ENCODE data around the gene CYP26A1.

CYP26A1 gene

GRCh38 chr10:93034426-93034825, 39.3 kb upstream of the CYP26A1 start:
- no peak for TF ChIP-seq CTCF (conservative IDR thresholded peaks at IDR 0.05)
- no peak overlapping the region for H3K27ac ChIP-seq

DNA sequence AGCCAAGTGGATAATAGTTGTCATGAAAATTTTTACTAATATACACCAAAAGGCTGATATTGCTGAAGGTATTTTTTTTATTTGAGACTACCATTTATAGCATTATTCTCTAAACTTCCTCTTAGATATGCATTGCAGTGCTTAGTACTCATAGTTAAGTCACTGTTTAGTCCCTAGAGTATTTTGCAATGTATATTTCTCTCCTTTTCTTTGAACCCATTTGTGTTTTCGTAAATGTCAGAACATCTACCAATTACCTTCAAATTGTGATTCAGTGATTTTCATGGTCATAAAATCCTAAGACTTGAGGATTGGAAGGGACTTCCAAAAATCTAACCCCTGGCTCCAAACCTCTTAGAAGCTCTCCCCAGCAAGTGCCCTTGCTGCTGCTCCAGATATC, 34.6 kb upstream of the CYP26A1 start:
- H3K27ac ChIP-seq = no peak overlapping the region
- no peak for TF ChIP-seq CTCF (conservative IDR thresholded peaks at IDR 0.05)

DNA sequence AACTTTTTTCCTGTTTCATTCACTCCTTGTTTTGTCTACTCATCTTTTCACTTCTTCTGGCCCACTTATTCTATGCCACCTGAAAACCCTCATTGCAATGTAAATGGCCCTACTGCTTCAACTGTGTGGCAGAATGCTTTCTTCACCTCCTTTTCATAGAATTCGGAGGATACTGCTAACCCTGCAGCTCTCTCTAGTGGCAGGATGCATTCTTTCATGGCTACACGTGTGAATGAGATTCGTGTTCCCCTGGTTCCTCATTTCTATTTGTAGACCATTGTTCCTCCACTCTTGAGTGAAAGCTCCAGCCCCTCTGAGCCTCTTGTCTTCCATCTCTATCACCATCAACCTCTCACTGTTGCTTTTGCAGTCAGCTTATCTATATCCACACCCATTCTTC, 34.0 kb upstream of the CYP26A1 start:
- H3K27ac ChIP-seq = no peak overlapping the region
- TF ChIP-seq CTCF (conservative IDR thresholded peaks at IDR 0.05) = peak; percentile 71

- H3K27ac ChIP-seq = no peak overlapping the region
- TF ChIP-seq CTCF (conservative IDR thresholded peaks at IDR 0.05) = no peak
These were observed 19.2 kb upstream of the CYP26A1 start for GRCh38 chr10:93054486-93054885.

GRCh38 chr10:93058139-93058538, 15.6 kb upstream of the CYP26A1 start:
- TF ChIP-seq CTCF (conservative IDR thresholded peaks at IDR 0.05) = no peak
- H3K27ac ChIP-seq = no peak overlapping the region

GRCh38 chr10:93059975-93060886, 13.5 kb upstream of the CYP26A1 start, which contains the start of gene CYP26C1:
Gene CYP26C1 (plus strand): TSS chr10:93060798. CDS start chr10:93061264, 466 bp downstream.
- no peak within 1 kb of the TSS for H3K27ac ChIP-seq
- TF ChIP-seq CTCF (conservative IDR thresholded peaks at IDR 0.05) = no peak

GRCh38 chr10:93060887-93061593, 12.7 kb upstream of the CYP26A1 start:
- no peak for TF ChIP-seq CTCF (conservative IDR thresholded peaks at IDR 0.05)
- H3K27ac ChIP-seq = no peak overlapping the region

Measured in VCaP (cell line).